Measurements from ENCODE around the gene FNDC11. TPM values are rescaled to one million over a fixed set of nuclear protein-coding genes. Genes with fewer than 3 reads are reported as not detected.

FNDC11 gene
- total RNA-seq, 2 donors from 2014 or later, result 1.8 to 12.1 TPM

- intact Hi-C loops (cut with DNase I), result no loop called here
- peaks cover 0 to 9% of the 10 kb centered on the region in 2 donors for H3K36me3 ChIP-seq
- WGBS, result 86% methylated on average over 38 of the region's 38 CpGs
These were observed 35.6 kb downstream of the FNDC11 start for GRCh38 chr20:63589261-63590217.

GRCh38 chr20:63590218-63591146, 36.5 kb downstream of the FNDC11 start:
- peaks cover 0 to 9% of the 10 kb centered on the region in 2 donors for H3K36me3 ChIP-seq
- H3K27me3 ChIP-seq (replicated peaks; ENCODE audit: insufficient read depth), result no peaks in the 10 kb centered on the region
- no peaks in the 10 kb centered on the region for H3K4me1 ChIP-seq (replicated peaks)

More at GRCh38 chr20:63589261-63590217, 35.6 kb downstream of the FNDC11 start:
- Histone ChIP-seq H3K4me3 (no peak overlapping the region), H3K9me3 (no peaks in the 10 kb centered on the region), H3K27ac (peak overlapping the region; percentile 41 to 80), H3K4me1 (replicated peaks) (no peaks in the 10 kb centered on the region), H3K27me3 (replicated peaks; ENCODE audit: insufficient read depth) (no peaks in the 10 kb centered on the region)
- no peak for DNase-seq (ENCODE audit: low spot score)
- TF ChIP-seq POLR2A (IDR thresholded peaks at IDR 0.05), result no peak
- TF ChIP-seq CTCF (IDR thresholded peaks at IDR 0.05), result no peak
- TF ChIP-seq POLR2AphosphoS5 (IDR thresholded peaks at IDR 0.05), result no peak

GRCh38 chr20:63591147-63591533, 37.2 kb downstream of the FNDC11 start:
- Histone ChIP-seq H3K36me3 (peaks cover 0 to 9% of the 10 kb centered on the region in 2 donors), H3K9me3 (no peaks in the 10 kb centered on the region), H3K4me3 (no peak overlapping the region), H3K4me1 (replicated peaks) (no peaks in the 10 kb centered on the region), H3K27ac (no peak overlapping the region), H3K27me3 (replicated peaks; ENCODE audit: insufficient read depth) (no peaks in the 10 kb centered on the region)
- TF ChIP-seq POLR2AphosphoS5 (IDR thresholded peaks at IDR 0.05) (no peak), CTCF (IDR thresholded peaks at IDR 0.05) (no peak), POLR2A (IDR thresholded peaks at IDR 0.05) (no peak)
- 90% methylated on average over 4 of the region's 4 CpGs for WGBS
- intact Hi-C loops (cut with DNase I), result no loop called here
- DNase-seq (ENCODE audit: low spot score), result no peak

More at GRCh38 chr20:63590218-63591146, 36.5 kb downstream of the FNDC11 start:
- no peaks in the 10 kb centered on the region for H3K9me3 ChIP-seq
- peak overlapping the region in 1 of 2 donors; percentile 80 for H3K27ac ChIP-seq
- no peak overlapping the region for H3K4me3 ChIP-seq
- no peak for DNase-seq (ENCODE audit: low spot score)
- WGBS, result 95% methylated on average over 52 of the region's 52 CpGs
- intact Hi-C loops (cut with DNase I), result no loop called here
- TF ChIP-seq CTCF (IDR thresholded peaks at IDR 0.05) (no peak), POLR2AphosphoS5 (IDR thresholded peaks at IDR 0.05) (no peak), POLR2A (IDR thresholded peaks at IDR 0.05) (no peak)

- Histone ChIP-seq H3K4me1 (replicated peaks) (no peaks in the 10 kb centered on the region), H3K9me3 (no peaks in the 10 kb centered on the region), H3K36me3 (peaks cover 0 to 9% of the 10 kb centered on the region in 2 donors), H3K4me3 (no peak overlapping the region), H3K27me3 (replicated peaks; ENCODE audit: insufficient read depth) (no peaks in the 10 kb centered on the region), H3K27ac (no peak overlapping the region)
- 92% methylated on average over 26 of the region's 28 CpGs for WGBS
- no peak for DNase-seq (ENCODE audit: low spot score)
- TF ChIP-seq POLR2AphosphoS5 (IDR thresholded peaks at IDR 0.05) (no peak), CTCF (IDR thresholded peaks at IDR 0.05) (no peak), POLR2A (IDR thresholded peaks at IDR 0.05) (no peak)
- intact Hi-C loops (cut with DNase I), result no loop called here
These were observed 37.9 kb downstream of the FNDC11 start for GRCh38 chr20:63591786-63592355.

All from prostate gland (tissue), 2 donors.